ENCODE measurements around the gene TMEM97.
"Not testable (repeated sequence)": the region's sequence is repeated elsewhere in the genome, so short reads cannot be mapped to it uniquely, and the experiment has no call there.

Gene TMEM97

GRCh38 chr17:28318759-28319597 lies at the start of gene TMEM97:
TMEM97 (plus strand) TSS chr17:28319200; CDS start chr17:28319240, 40 bp downstream.
- peak; percentile 98 for DNase-seq

- DNase-seq: no peak
Measured at GRCh38 chr17:28270055-28270454, 48.9 kb upstream of the TMEM97 start.

DNA sequence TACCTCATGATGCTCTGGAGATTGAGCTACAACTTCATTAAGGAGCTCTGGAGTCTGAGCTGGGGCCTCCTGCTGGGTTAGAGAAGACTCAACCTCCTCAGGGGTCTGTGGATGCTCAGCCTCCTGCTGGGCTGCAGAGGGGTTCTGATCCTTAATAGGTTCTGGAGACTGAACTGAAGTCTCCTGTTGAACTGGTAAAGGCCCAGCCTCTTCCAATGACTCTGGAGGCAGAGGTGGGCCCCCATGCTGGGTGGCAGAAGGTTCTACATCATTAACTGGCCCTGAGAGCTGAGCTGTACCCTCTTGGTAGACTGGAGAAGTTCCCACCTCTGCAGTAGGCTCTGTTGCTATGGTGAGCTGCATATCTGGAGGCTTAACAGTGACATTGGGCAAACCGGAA lies 48.1 kb upstream of the TMEM97 start:
- no peak for DNase-seq

DNA sequence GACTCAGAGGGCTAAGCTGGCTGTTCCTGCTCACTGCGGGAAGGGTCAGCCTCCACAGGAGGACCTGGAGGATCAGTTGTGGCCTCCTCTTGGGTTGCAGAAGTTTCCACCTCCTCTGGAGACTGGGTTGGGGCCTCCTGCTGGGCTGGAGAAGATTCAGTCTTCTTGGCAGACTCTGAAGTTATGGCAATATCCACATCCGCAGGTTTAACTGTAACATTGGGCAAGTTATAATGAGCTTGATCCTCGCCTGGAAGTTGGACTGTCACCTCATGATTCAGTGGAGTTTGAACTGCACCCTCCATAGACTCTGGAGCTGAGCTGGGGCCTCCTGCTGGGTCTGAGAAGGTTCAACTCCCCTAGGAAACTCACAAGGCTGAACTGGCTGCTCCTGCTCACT lies 47.6 kb upstream of the TMEM97 start:
- no peak for DNase-seq

GRCh38 chr17:28272166-28272565 lies 46.8 kb upstream of the TMEM97 start:
- DNase-seq: no peak

GRCh38 chr17:28273341-28273740 lies 45.7 kb upstream of the TMEM97 start:
- not testable (repeated sequence) for DNase-seq

DNA sequence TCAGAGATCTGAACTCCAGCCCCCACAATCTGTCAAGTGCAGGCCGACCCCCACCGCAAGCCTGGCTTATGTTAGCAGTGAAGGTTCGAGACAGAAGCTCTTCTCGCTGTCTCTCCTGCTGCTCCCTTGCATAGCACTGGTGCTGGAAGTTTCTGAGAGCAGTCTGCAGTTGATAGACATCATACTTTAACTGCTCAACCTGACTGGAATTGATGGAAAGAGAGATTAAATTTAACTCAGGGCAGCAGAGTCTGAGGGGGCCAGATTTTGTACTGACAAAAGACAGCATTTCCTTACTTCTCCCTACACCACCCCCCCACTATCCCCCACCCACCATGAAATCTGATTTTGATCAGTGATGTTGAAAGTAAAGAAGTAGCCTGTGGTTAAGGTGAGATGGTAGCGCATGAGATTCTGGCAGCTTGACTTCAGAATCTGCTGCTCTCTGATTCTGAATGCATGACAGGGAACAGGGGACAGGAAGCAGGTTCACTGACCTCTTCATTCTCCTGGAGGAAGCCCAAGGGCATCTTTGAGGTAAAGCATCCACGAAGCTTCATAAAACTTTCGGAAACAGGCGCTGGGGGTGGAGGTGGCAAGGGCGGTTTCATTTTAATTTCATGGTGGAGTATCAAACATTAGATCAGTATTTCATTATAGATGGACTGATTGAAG lies 44.3 kb upstream of the TMEM97 start:
- DNase-seq: no peak

GRCh38 chr17:28276011-28276410 lies 43.0 kb upstream of the TMEM97 start:
- DNase-seq: no peak

GRCh38 chr17:28279411-28279810 lies 39.6 kb upstream of the TMEM97 start:
- DNase-seq: no peak

- DNase-seq: no peak
Measured at GRCh38 chr17:28280826-28281225, 38.2 kb upstream of the TMEM97 start.

GRCh38 chr17:28282596-28282995 lies 36.4 kb upstream of the TMEM97 start:
- no peak for DNase-seq

DNA sequence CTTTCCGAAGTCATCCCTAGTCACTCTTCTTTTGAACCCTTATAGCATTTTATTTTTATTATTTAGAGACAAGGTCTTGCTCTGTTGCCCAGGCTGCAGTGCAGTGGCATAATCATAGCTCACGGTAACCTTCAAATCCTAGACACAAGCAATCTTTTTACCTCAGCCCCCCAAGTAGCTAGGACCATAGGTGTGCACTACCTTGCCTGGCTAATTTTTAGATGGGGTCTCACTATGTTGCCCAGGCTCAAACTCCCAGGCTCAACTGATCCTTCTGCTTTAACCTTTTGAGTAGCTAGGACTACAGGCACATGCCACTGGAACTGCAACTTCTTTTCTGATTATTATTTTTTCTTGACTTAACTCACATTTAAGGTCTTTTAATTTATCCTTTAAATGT lies 33.0 kb upstream of the TMEM97 start:
- no peak for DNase-seq

- no peak for DNase-seq
Measured at GRCh38 chr17:28290703-28291102, 28.3 kb upstream of the TMEM97 start.

GRCh38 chr17:28291780-28292330 lies 27.1 kb upstream of the TMEM97 start:
- DNase-seq: no peak

GRCh38 chr17:28292878-28293277 lies 26.1 kb upstream of the TMEM97 start:
- not testable (repeated sequence) for DNase-seq

- DNase-seq: no peak
Measured at GRCh38 chr17:28293994-28294393, 25.0 kb upstream of the TMEM97 start.

DNA sequence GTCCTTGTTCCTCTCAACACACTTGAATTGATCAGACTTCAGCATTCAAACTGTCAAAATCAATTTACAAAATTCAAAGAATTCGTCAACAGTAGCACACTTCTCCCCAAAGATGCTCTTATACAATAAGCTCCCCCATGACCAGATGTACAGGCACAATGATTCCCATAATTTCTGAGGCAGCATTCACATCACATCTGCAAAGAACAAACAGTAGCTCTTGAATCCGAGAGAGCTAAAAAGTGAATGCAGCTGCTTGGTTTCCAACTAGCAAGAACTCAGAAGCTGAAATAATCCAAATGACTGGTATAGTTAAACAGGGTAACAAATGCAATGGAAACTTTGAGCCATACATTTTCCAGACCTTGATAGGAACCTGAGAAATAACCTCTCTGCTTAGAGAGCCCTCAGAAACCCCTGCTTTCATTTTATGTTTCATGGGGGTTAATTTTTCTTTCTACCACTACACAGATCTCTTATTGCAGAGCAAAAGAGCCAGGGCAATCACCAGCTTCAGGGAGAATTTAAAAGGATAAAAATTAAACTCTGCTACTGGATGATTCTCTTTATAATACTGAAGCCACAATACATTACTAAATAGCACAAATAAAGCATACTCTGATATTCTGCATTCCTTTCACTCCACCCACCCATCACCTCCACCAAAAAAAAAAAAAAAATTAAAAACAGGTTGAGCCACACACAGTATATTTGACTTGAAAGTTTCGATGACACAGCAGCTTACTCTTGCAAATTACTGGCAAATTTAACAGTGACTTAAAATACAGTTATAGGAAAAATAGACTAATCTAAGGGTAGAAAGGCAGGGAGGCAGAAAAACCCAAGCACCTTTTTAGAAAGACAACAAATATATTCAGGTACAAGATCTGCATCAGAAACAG lies 23.1 kb upstream of the TMEM97 start:
- no peak for DNase-seq

GRCh38 chr17:28298449-28298848 lies 20.6 kb upstream of the TMEM97 start:
- no peak for DNase-seq

DNA sequence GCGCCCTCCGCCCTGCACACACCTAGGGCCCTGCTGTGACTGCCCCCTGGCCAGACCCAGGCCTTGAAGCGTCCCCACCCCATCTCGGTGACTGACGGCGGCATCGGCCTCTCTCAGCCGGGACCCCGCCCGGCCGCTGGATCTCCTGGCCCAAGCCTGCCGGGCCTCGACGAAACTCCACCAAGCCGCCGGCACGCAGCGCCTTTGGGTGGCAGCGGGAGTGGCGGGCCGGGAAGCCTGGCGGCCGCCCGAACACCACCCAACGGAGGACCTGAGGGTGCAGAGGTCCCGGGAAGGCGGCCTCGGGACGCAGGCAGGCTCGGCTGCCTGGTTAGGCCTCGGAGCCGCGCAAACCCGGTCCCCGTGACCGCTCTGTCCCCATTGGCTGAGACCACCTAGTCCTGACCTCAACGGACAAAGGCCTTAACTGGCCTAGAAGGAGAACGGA lies 12.0 kb upstream of the TMEM97 start:
- no peak for DNase-seq

GRCh38 chr17:28313841-28314240 lies 5.2 kb upstream of the TMEM97 start:
- DNase-seq: no peak

- no peak for DNase-seq
Measured at GRCh38 chr17:28315846-28316705, 2.9 kb upstream of the TMEM97 start.

Data from NCI-H1092 treated with DMSO at 0.1 percent for 48 hours (cell line).